Measurements from ENCODE around the gene AFG1L.
"Not testable (repeated sequence)": the region's sequence is repeated elsewhere in the genome, so short reads cannot be mapped to it uniquely, and the experiment has no call there.

AFG1L gene

GRCh38 chr6:108556866-108557493 lies 262.1 kb downstream of the AFG1L start:
- no peak for DNase-seq (ENCODE audit: low read depth in 2 of 2)

- peak; percentile 61 to 62 for DNase-seq (ENCODE audit: low read depth in 2 of 2)
Measured at GRCh38 chr6:108557494-108558371, 262.9 kb downstream of the AFG1L start.

- peak; percentile 93 to 94 for DNase-seq (ENCODE audit: low read depth in 2 of 2)
Measured at GRCh38 chr6:108558372-108559096, 263.7 kb downstream of the AFG1L start.

GRCh38 chr6:108559097-108559883 lies 264.4 kb downstream of the AFG1L start:
- DNase-seq (ENCODE audit: low read depth in 2 of 2): peak; percentile 64 to 80

GRCh38 chr6:108559884-108560462 lies 265.1 kb downstream of the AFG1L start:
- no peak for DNase-seq (ENCODE audit: low read depth in 2 of 2)

- peak; percentile 42 to 53 for DNase-seq (ENCODE audit: low read depth in 2 of 2)
Measured at GRCh38 chr6:108560463-108561308, 265.8 kb downstream of the AFG1L start, which contains the start of gene FOXO3. Gene FOXO3, plus strand, starts transcription at chr6:108560917. Its CDS starts 292 bp downstream, at chr6:108561209.

- DNase-seq (ENCODE audit: low read depth in 2 of 2): not testable (repeated sequence)
Measured at GRCh38 chr6:108561309-108561647, 266.4 kb downstream of the AFG1L start.

GRCh38 chr6:108561742-108562502 lies 267.1 kb downstream of the AFG1L start:
- DNase-seq (ENCODE audit: low read depth in 2 of 2): no peak

GRCh38 chr6:108562503-108562993 lies 267.7 kb downstream of the AFG1L start:
- no peak for DNase-seq (ENCODE audit: low read depth in 2 of 2)

GRCh38 chr6:108563292-108563691 lies 268.4 kb downstream of the AFG1L start:
- DNase-seq (ENCODE audit: low read depth in 2 of 2): no peak

- no peak for DNase-seq (ENCODE audit: low read depth in 2 of 2)
Measured at GRCh38 chr6:108564178-108564577, 269.3 kb downstream of the AFG1L start.

- DNase-seq (ENCODE audit: low read depth in 2 of 2): no peak
Measured at GRCh38 chr6:108565091-108565766, 270.4 kb downstream of the AFG1L start.

GRCh38 chr6:108565893-108566292 lies 271.0 kb downstream of the AFG1L start:
- no peak for DNase-seq (ENCODE audit: low read depth in 2 of 2)

GRCh38 chr6:108566406-108566805 lies 271.6 kb downstream of the AFG1L start:
- DNase-seq (ENCODE audit: low read depth in 2 of 2): no peak

GRCh38 chr6:108568101-108568500 lies 273.2 kb downstream of the AFG1L start:
- no peak for DNase-seq (ENCODE audit: low read depth in 2 of 2)

GRCh38 chr6:108568551-108569305 lies 273.9 kb downstream of the AFG1L start:
- no peak for DNase-seq (ENCODE audit: low read depth in 2 of 2)

GRCh38 chr6:108570517-108570916 lies 275.7 kb downstream of the AFG1L start:
- no peak for DNase-seq (ENCODE audit: low read depth in 2 of 2)
